ENCODE measurements around the gene RDX. TPM values are rescaled to one million over a fixed set of nuclear protein-coding genes. Genes with fewer than 3 reads are reported as not detected.

The RDX gene
- total and polyA plus RNA-seq, 2 of the 13 experiments (the other 11 are each of a cell fraction or from before 2014, with no cell fraction given), result 20.7 to 63.1 TPM

- Histone ChIP-seq H3K9me3 (ENCODE audit: low read length) (no peaks in the 10 kb centered on the region), H3K27me3 (ENCODE audit: control insufficient read depth in 1 of 2, insufficient read depth in 2 of 2, low read length in 2 of 2) (no peaks in the 10 kb centered on the region), H3K4me3 (replicated peaks in 1 of 3; ENCODE audit: insufficient read depth in 1 of 3, low read depth in 2 of 3, low read length in 3 of 3) (no peak overlapping the region), H3K4me2 (ENCODE audit: low read depth, low read length) (no peak overlapping the region), H3K27ac (ENCODE audit: extremely low read length, insufficient read depth, low read length) (no peak overlapping the region), H3K4me1 (ENCODE audit: insufficient read depth, low read length) (peaks cover 46% of the 10 kb centered on the region), H2AFZ (ENCODE audit: low read length) (no peak overlapping the region), H3K79me2 (ENCODE audit: insufficient read depth, low read length) (peaks cover 16% of the 10 kb centered on the region), H3K9ac (ENCODE audit: insufficient read depth, low read depth, low read length) (no peak overlapping the region), H3K36me3 (replicated peaks in 1 of 2; ENCODE audit: control insufficient read depth in 1 of 2, insufficient read depth in 2 of 2, low read length in 2 of 2) (no peaks in the 10 kb centered on the region), H4K20me1 (ENCODE audit: insufficient read depth, low read length) (peaks cover 14% of the 10 kb centered on the region)
- ChIA-PET POLR2A (interaction anchor here (0.9 to 1.6 kb wide), 4 partner anchors 9 to 206 kb away, joined by 3 read pairs; partner anchors contain the start of genes FDX1 and ZC3H12C), CTCF (ENCODE audit: low intra/inter-chr PET ratio, low total read pairs) (no interaction called here)
- in situ Hi-C loops (cut with HindIII; ENCODE audit: extremely low pct_ligation_motif_present, low pct_unique_long_range_greater_than_20kb) (no loop called here), intact Hi-C loops (cut with micrococcal nuclease; ENCODE audit: unreplicated experiment) (loop anchor here (2.0 to 5.0 kb wide), 5 partner anchors 58 to 207 kb away; partner anchors contain the start of gene ZC3H12C)
- FAIRE-seq (no peak), DNase-seq (ENCODE audit: low spot score) (no peak), ATAC-seq (no peak)
- TF ChIP-seq ZNF737 (CRISPR knock-in tag; IDR thresholded peaks at IDR 0.05; ENCODE audit: borderline replicate concordance) (no peak), TMF1 (CRISPR knock-in tag; IDR thresholded peaks at IDR 0.05; ENCODE audit: low read depth) (no peak), POLR2A (IDR thresholded peaks at IDR 0.05; ENCODE audit: insufficient read depth in 1 of 2, low read depth in 2 of 2, low read length in 2 of 2) (no peak), ZNF253 (CRISPR knock-in tag; IDR thresholded peaks at IDR 0.05; ENCODE audit: borderline replicate concordance) (no peak), ZIK1 (CRISPR knock-in tag; IDR thresholded peaks at IDR 0.05; ENCODE audit: borderline replicate concordance, low read depth) (no peak)
- no TSS peak for BruUV-seq (replicated peaks)
- 81% methylated on average over 6 of the region's 6 CpGs for WGBS (ENCODE audit: low lambda C conversion rate)
These were observed 2.8 kb upstream of the RDX start for GRCh38 chr11:110299006-110299785.

GRCh38 chr11:110298301-110298765, 1.9 kb upstream of the RDX start:
- DNase-seq (ENCODE audit: low spot score), result peak; percentile 86
- TF ChIP-seq AHR (CRISPR knock-in tag; IDR thresholded peaks at IDR 0.05) (no peak), TCF12 (IDR thresholded peaks at IDR 0.05) (no peak), TCF12 (CRISPR knock-in tag; IDR thresholded peaks at IDR 0.05) (no peak), ZNF597 (CRISPR knock-in tag; IDR thresholded peaks at IDR 0.05) (no peak), SIX4 (CRISPR knock-in tag; IDR thresholded peaks at IDR 0.05) (peak; percentile 30; the same call in 1 of the 2 replicates), ZNF564 (CRISPR knock-in tag; IDR thresholded peaks at IDR 0.05) (no peak), TCF7 (IDR thresholded peaks at IDR 0.05; ENCODE audit: low read depth) (peak; percentile 67; the same call in 1 of the 2 replicates), HOXA3 (CRISPR knock-in tag; IDR thresholded peaks at IDR 0.05) (peak; percentile 24; the same call in 1 of the 2 replicates), ZMYM2 (CRISPR knock-in tag; IDR thresholded peaks at IDR 0.05) (no peak), BRF2 (CRISPR knock-in tag; IDR thresholded peaks at IDR 0.05) (0 out of 2 replicates have a peak, but pooled peaks have one; percentile 23), SMARCC2 (IDR thresholded peaks at IDR 0.05) (no peak), ZFP82 (CRISPR knock-in tag; IDR thresholded peaks at IDR 0.05; ENCODE audit: borderline replicate concordance) (no peak)

More at GRCh38 chr11:110298301-110298765, 1.9 kb upstream of the RDX start:
- Histone ChIP-seq H3K4me1 (ENCODE audit: insufficient read depth, low read length) (peaks cover 51% of the 10 kb centered on the region), H3K4me3 (replicated peaks in 1 of 3; ENCODE audit: insufficient read depth in 1 of 3, low read depth in 2 of 3, low read length in 3 of 3) (no peak overlapping the region; a peak in 1 of 6 replicates), H2AFZ (ENCODE audit: low read length) (no peak overlapping the region), H3K9me3 (ENCODE audit: low read length) (no peaks in the 10 kb centered on the region), H3K4me2 (ENCODE audit: low read depth, low read length) (peak overlapping the region; percentile 83), H4K20me1 (ENCODE audit: insufficient read depth, low read length) (peaks cover 17% of the 10 kb centered on the region), H3K27ac (ENCODE audit: extremely low read length, insufficient read depth, low read length) (no peak overlapping the region), H3K9ac (ENCODE audit: insufficient read depth, low read depth, low read length) (no peak overlapping the region), H3K79me2 (ENCODE audit: insufficient read depth, low read length) (peaks cover 23% of the 10 kb centered on the region), H3K36me3 (replicated peaks in 1 of 2; ENCODE audit: control insufficient read depth in 1 of 2, insufficient read depth in 2 of 2, low read length in 2 of 2) (no peaks in the 10 kb centered on the region), H3K27me3 (ENCODE audit: control insufficient read depth in 1 of 2, insufficient read depth in 2 of 2, low read length in 2 of 2) (no peaks in the 10 kb centered on the region)
- ATAC-seq (peak; percentile 20), FAIRE-seq (no peak)
- intact Hi-C loops (cut with micrococcal nuclease; ENCODE audit: unreplicated experiment) (loop anchor here (2.0 to 5.0 kb wide), 5 partner anchors 58 to 206 kb away; partner anchors contain the start of gene ZC3H12C), in situ Hi-C loops (cut with HindIII; ENCODE audit: extremely low pct_ligation_motif_present, low pct_unique_long_range_greater_than_20kb) (no loop called here)
- ChIA-PET POLR2A (interaction anchor here (0.9 to 1.2 kb wide), 3 partner anchors 8 to 205 kb away, joined by 3 read pairs; partner anchors contain the start of genes FDX1 and ZC3H12C), CTCF (ENCODE audit: low intra/inter-chr PET ratio, low total read pairs) (no interaction called here)
- WGBS (ENCODE audit: low lambda C conversion rate), result 0% methylated on average over 4 of the region's 5 CpGs
- BruUV-seq (replicated peaks), result no TSS peak

Data from HepG2 (cell line).